Erythroblast (primary cell): ENCODE data around the gene BIRC7.

ENCODE experiments used
- DNase-seq, 2 experiments: peaks; one replicate each; lab custom pipeline; 2025; lab: John Stamatoyannopoulos, UW
- GATA1 ChIP-seq: IDR thresholded peaks from 2 replicates; pipeline ENCODE4 v1.6.1; 2011; ENCODE audit warnings: low read depth, mild to moderate bottlenecking, control low read depth, low read length, moderate library complexity
- POLR2A ChIP-seq: IDR thresholded peaks from 2 replicates; pipeline ENCODE4 v1.6.1; 2011; ENCODE audit warnings: mild to moderate bottlenecking, low read length

The BIRC7 gene

DNA sequence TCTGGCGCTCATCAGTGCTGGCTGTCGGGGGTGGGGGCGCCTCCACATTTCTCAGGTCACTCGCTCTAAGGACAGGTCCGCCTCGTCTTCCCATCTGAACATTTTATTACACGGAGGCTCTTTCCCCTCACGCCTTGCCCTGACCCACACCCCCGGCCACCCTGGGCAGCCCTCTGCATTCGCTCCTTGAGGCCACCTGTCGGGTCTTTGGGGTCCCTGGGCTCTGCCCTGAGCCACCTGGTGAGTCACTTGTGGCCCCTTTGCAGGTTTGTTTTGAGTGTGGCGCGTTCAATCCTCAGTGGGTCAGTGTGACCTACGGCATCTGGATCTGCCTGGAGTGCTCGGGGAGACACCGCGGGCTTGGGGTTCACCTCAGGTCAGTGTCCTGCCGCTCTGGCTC, 40.1 kb downstream of the BIRC7 start:
- DNase-seq, result no peak
- TF ChIP-seq GATA1, result no peak
- TF ChIP-seq POLR2A, result no peak

DNA sequence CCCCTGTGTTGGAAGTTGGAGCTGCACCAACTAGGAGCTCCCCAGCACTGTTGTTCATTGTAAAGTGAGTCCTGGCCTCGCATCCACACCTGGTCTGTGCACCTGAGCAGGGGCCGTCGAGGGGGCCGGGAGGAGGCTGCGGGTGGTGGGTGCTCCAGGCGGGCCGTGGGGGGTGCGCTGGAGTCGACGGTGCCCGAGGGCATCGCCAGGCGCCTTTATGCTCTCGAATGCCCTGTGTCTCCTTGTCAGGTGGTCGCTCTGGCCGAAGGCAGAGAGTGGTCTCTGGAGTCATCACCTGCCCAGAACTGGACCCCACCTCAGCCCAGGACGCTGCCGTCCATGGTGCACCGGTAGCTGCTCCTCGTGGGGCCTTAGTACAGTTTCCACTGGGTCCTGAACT, 41.3 kb downstream of the BIRC7 start:
- DNase-seq, result no peak
- TF ChIP-seq GATA1, result no peak
- no peak for TF ChIP-seq POLR2A

DNA sequence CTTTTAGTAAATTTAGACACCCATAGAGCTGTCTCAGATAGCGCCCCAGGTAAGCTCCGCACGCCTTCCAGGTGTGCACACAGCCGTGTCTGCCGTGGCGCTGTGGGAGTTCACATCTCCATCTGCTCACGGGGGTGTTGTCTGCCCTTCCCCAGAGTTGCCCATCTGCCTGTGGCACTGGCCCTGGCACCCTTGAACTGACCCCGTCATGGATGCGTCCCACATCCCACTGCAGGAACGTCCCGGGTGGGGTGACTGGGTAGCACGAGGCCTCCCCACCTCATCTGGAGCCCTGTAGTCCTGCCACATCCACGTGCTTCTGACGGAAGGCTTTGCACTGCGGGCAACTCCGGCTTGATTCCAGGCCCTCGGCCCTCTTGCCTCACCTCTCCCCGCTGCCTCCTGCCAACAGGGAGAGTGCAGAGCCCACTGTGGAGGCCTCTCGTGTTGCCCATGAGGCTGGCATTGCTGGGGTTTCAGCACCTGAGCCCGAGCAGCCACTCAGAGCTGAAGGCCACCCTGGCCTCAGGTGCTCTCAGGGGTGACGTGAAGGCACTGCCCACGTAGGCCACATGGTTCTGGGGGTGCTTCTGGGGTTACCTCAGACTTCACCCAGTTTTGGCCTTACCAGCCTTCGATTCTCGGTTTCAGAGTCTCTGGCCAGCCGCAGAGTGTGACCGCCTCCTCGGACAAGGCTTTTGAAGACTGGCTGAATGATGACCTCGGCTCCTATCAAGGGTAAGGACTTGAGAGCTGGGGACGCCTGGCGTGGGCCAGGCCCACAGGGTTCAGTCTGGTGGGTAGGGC, 42.0 kb downstream of the BIRC7 start:
- no peak for DNase-seq
- TF ChIP-seq GATA1 (no peak), POLR2A (no peak)

DNA sequence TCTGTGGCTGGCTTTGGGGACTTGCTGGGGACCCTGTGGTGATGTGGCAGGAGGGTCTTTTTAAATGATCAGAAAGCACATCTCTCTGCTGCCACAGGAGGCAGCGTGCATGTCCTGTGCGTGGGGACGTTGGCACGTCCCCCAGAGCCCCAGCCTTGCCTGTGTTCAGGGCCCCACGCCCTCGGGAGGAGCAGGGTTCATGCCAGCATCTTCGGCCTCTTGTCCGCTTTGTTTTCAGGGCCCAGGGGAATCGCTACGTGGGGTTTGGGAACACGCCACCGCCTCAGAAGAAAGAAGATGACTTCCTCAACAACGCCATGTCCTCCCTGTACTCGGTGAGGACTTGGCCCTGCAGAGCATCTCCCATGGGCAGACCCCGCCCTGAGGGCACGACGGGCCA, 43.0 kb downstream of the BIRC7 start:
- no peak for DNase-seq
- TF ChIP-seq GATA1 (no peak), POLR2A (no peak)

DNA sequence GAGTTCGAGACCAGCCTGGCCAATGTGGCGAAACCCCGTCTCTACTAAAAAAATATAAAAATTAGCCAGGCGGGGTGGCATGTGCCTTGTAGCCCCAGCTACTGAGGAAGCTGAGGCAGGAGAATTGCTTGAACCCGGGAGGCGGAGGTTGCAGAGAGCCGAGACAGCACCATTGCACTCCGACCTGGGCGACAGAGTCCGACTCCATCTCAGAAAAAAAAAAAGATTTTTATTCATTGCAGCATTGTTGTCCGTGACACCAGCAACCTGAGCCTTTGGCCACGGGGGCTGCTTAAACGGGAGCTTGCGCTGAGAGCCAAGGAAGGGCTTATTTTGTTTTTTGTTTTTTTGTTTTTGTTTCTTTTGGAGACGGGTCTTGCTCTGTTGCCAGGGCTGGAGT, 44.2 kb downstream of the BIRC7 start:
- no peak for DNase-seq
- TF ChIP-seq GATA1 (no peak), POLR2A (no peak)

DNA sequence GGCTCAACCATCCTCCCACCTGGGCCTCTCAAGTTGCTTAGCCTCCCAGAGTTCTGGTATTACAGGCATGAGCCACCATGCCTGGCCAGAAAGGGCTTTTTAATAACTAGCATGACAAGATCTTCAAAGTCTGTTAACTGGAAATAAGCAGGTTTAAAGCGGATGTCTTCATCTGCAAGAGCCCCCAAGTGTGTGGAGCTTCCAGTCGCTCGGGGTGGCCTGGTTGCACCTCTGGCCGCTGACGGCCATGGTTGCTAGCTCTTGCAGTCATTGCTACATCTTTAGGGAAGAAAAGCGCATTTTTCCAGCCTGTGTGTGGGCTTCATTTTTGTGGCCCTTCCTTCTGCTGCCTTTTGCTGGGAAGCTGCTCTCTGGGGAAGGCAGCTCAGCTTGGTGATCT, 44.7 kb downstream of the BIRC7 start:
- no peak for DNase-seq
- TF ChIP-seq POLR2A (no peak), GATA1 (no peak)

DNA sequence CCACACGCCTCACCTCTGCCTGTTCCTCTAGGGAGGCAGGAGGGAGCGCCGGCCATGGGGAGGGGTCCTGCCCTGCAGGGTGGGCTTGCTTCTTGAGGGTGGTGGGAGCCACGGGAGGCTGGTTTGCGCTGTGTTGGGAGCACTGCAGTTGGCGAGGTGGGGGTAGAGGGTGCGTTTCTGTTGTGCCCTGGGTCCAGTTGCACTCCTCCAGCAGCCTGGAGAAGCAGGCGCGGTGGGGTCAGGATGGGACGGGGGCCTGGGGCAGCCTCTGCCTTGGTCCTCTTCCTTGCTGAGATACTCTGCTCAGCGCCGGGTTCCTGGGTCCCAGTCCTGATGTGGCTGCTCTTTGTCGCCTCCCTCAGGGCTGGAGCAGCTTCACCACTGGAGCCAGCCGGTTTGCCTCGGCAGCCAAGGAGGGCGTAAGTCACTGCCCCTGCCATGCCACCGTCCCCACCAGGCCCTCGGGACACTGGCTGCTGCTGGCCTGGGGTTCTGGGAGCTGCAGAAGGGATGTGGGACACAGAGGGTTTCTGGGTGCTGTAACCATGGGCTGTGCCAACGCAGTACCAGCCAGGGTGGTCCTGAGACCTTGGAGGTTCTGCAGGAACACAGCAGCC, 45.3 kb downstream of the BIRC7 start:
- TF ChIP-seq GATA1 (no peak), POLR2A (no peak)
- no peak for DNase-seq

DNA sequence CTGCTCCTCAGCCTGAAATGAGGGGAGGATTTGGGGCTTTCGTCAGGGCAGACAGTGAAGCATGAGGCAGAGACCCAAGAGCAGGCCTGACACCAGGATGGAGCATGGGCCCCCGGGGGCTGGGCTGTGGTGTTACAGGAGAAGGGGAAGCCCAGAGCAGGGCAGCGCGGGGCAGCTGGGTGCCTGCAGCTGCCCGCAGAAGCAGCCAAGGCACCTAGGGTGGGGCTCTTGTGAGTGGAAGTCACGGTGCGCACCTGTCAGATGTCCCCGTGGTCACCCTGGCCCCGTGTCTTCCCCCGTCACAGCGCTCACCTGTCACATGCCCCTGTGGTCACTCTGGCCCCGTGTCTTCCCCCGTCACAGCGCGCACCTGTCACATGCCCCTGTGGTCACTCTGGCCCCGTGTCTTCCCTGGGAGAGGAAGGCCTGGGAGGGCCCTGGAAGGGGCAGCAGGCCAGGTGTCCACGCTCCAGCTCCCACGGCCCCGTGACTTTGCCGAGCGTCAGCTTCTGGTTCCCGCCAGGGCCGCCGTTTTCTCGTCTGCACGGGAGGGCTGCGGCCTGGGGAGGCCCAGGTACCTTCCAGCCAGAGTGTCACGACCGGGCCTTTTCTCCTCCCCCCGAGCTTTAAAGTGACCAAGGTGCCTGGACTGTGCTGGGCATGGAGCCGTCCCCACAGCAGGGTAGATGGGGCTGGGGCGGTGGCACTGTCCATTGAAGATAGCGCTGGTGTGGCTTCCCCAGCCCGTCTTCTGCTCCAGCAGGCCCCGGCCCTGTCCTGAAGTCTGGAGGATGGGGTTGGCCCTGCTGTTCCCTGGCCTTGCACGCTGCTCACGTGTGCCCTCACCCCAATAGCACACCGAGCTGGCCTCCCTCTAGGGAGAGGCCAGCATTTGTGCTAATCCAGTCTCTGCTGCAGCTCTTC, 46.3 kb downstream of the BIRC7 start:
- TF ChIP-seq POLR2A, result no peak
- no peak for TF ChIP-seq GATA1
- DNase-seq, result no peak

DNA sequence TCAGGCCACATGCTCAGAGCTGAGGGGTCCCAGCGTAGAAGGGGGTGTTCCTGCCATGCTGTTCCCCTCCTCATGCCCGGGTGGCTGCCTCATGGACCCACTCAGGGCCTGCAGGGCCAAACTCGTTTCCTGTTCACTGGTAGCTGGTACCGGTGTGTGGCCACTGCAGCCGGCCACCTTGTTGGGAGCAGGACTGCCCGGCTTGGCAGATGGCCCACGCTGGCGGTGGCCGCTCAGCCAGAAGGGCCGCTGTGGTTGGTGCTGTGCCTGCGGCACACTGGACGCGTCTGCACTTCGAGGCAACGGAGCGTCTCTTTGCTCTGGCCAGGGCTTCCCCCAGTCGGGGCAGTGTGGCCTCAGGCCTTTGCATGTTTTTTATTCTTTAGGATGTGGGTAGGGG, 47.2 kb downstream of the BIRC7 start:
- DNase-seq, result no peak
- TF ChIP-seq POLR2A (no peak), GATA1 (no peak)

DNA sequence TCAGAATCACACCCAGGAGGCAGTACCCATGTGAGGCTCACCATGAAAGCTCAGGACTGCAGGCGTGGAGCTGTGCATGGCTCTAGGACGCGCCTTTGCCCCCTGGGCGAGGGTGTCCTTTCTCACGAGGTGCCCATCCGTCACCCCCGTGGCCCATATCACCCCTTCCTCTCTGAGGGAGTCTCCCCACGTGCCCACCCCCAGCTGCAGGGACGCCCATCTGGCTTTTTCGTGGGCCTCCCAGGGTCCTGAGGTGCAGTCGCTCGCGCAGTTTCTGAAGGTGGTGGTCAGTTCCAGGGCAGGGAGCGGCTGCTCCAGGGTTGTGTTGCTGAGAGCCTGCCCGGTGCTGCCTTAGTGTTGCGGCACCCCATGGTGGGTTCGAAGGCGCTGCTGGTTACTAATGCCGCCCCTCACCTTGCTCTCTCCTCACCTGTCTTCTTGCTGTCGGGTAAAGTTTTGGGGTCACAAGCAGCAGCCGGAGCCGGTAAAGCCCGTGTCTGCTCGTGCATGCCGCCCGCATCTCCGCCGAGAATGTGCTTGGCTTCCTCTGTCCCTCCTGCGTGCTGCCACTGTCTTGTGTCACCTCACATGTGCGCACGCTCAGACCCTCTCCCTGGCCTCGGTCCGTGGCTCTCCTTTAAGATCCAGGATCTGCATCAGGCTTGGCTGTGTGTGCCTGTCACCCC, 47.8 kb downstream of the BIRC7 start:
- no peak for DNase-seq
- TF ChIP-seq GATA1, result no peak
- no peak for TF ChIP-seq POLR2A

DNA sequence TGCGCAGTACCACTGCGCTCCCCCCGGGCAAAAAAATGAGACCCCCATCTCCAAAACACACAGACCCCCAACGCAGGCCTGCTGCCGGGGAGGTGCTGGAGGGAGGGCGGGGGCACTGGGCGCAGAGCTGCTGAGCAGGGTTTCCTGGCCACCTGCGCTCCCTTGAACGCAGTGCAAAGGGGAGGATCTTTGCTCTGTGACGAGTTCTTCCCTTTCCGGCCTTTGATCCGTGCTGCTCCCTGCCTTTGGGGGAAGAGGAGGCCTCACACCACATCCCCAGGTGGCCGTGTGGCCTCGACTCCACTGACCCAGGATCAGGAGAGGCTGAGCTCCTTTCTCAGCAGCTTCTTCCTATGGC, 48.4 kb downstream of the BIRC7 start:
- DNase-seq, result no peak

DNA sequence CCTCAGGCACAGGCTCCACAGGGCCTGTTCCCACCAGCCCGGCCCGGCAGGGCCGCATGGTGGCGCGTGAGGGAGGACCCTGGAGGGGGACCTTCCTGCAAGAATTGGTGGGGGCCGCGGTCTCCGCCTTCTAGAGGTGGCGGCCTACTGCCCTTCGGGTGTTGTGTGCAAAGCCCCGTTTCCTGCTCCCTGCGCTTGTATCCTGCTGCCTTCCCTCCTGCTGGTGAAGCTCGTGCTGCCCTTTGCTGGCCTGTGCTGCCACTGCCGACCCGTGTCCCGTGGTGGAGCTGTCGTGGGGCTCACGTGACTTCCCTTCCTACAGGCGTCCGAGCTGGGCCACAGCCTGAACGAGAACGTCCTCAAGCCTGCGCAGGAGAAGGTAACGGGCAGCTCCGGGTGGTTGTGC, 48.8 kb downstream of the BIRC7 start:
- TF ChIP-seq GATA1, result no peak
- TF ChIP-seq POLR2A, result no peak
- no peak for DNase-seq

More for the DNA sequence above, 48.4 kb downstream of the BIRC7 start:
- TF ChIP-seq POLR2A, result no peak
- TF ChIP-seq GATA1, result no peak

DNA sequence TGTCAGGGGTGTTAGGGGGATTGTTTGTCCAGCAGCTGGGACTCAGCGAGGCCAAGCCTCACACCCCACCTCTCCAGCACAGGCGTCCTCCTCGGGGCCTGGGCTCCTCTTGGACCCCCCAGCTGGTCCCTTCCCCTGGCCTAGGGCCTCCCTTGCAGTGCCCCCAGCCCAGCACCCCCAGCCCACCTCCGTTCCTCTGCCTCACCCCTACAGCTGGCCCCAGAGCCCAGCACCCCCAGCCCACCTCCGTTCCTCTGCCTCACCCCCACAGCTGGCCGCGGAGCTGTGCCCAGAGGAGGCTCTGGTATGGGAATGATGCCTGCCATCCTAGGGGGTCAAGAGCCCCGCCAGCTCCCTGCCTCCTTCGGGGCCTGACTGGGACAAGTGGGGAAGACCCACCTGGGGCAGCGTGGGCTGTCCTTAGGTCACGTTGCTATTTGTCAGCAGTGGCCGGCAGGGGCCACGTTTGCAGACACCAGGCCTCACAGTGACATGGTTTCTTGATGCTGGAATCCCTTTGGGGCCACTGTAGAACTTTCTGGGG, 49.3 kb downstream of the BIRC7 start:
- DNase-seq, result no peak
- TF ChIP-seq GATA1 (no peak), POLR2A (no peak)
